Activated naive CD8-positive, alpha-beta T cell (primary cell): ENCODE data around the gene INSYN1.
A peak's percentile ranks its signal among the peaks of the same experiment; 100 is the strongest.
"Not testable (repeated sequence)": the region's sequence is repeated elsewhere in the genome, so short reads cannot be mapped to it uniquely, and the experiment has no call there.

Experiments
- H3K27ac Mint-ChIP-seq: one replicate; pipeline ENCODE4 v1.8.0; 2021; ENCODE audit warnings: mixed read lengths
- H3K27me3 Mint-ChIP-seq: one replicate; pipeline ENCODE4 v1.8.0; 2021; ENCODE audit warnings: mixed read lengths
- H3K36me3 Mint-ChIP-seq: one replicate; pipeline ENCODE4 v1.8.0; 2021; ENCODE audit warnings: mixed read lengths
- H3K4me1 Mint-ChIP-seq: one replicate; pipeline ENCODE4 v1.8.0; 2021; ENCODE audit warnings: low read depth, mixed read lengths
- H3K4me3 Mint-ChIP-seq: one replicate; pipeline ENCODE4 v1.8.0; 2021; ENCODE audit warnings: mild to moderate bottlenecking, mixed read lengths
- H3K9me3 Mint-ChIP-seq: one replicate; pipeline ENCODE4 v1.8.0; 2021; ENCODE audit warnings: low read depth, mixed read lengths

Gene INSYN1

DNA sequence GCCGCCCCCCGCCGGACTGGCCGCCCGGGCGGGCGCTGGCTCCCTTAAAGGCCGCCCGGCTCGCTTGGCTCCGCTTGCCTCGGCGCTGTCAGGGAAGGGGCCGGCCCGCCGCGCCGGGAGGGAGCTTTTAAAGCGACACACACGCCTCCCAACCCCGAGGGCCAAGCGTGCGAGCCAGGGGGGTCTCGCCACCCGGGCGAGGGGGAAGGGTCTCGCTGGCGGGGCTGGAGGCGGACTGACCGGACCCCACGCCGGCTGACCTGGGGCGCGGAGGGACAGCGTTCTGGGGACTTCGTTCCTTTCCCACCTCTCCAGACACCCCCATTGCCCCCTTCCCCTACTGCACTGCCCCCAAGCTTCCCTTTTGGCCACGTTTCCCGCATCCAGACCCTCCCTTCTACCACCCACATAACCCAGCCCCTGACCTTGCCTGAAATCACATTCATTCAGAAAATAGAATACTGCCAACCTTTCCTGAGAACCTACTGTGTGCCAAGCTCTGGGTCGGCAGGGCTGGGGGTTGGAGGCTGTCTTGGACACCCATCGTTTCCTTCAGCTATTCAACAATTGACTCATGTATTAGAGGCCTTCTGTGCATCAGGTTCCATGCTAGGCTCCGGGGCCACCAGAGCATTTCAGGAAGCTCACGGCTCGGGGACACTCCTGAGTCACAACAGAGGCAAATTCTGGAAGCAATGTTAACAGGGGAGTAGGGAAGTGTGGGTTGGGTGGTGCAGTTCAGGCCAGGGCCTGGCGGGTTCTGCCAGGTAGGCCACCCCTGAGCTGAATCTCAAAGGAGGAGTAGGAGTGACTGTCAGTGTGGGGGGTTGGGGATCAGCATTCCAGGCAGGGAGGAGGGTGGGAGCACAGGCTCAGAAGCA lies at the start of gene INSYN1:
Gene INSYN1, minus strand, starts transcription at position 102 of the 881 bp plus-strand sequence. CDS start 2,221 bp downstream, outside the sequence.
- peak within 1 kb of the TSS; percentile 41 for H3K4me3 Mint-ChIP-seq
- peaks cover 6% of the 10 kb centered on the region for H3K4me1 Mint-ChIP-seq
- H3K27me3 Mint-ChIP-seq = peaks cover 38% of the 10 kb centered on the region
- no peak within 1 kb of the TSS for H3K27ac Mint-ChIP-seq
- no peaks in the 10 kb centered on the region for H3K36me3 Mint-ChIP-seq
- no peaks in the 10 kb centered on the region for H3K9me3 Mint-ChIP-seq

DNA sequence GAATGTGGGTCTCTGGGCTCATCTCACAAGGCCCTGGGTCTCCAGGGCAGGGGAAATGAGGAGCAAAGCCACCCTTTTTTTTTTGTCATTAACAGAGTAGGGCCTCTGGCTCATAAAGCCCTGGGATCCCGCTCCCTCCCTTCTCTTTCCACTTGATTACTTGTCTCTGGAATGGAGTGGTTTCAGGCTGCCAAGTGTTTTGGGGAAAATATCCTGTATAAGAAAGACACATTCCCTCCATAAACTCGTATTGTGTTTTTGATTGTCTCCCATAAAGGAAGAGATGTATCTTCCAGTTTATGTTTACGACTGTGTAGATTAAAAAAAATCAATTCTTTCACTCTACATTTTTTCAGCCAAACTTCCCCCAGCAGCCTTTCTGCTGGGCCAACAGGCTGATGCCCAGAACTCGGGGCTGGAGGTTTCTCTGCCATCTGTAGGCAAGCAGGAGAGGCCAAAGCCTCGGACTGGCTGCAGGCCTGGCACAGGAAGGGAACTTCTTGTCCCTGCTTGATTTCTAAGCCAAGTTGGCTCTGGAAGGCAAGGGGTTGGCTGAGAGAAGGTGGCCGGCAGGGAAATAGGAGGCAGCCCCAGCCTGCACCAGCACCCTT lies 49.4 kb upstream of the INSYN1 start:
- Mint-ChIP-seq H3K36me3 (no peaks in the 10 kb centered on the region), H3K27ac (no peak overlapping the region), H3K4me3 (no peak overlapping the region), H3K27me3 (no peaks in the 10 kb centered on the region), H3K4me1 (no peaks in the 10 kb centered on the region), H3K9me3 (no peaks in the 10 kb centered on the region)

GRCh38 chr15:73800662-73801345 lies 47.7 kb upstream of the INSYN1 start:
- Mint-ChIP-seq H3K36me3 (no peaks in the 10 kb centered on the region), H3K27me3 (no peaks in the 10 kb centered on the region), H3K4me1 (no peaks in the 10 kb centered on the region), H3K4me3 (no peak overlapping the region), H3K27ac (no peak overlapping the region), H3K9me3 (no peaks in the 10 kb centered on the region)

DNA sequence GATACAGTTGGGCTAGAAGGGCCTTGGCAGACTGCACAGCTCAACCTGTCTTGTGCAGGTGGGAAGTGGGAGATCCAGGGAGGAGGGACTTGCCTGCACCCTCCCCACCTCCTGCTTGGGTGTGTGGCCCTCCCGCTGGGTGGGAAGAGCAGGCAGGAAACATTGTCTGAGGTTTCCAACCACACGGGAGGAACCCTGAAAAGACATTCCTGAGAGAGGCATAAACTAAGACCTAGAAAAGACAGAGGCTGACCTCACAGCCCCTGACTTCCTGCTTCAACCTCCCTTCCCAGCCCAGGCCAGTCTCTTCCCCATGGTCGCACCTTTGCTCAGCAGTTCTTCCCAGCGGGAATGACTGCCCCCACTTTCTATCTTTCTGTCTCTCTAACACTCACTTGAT lies 46.3 kb upstream of the INSYN1 start:
- Mint-ChIP-seq H3K4me1 (no peaks in the 10 kb centered on the region), H3K27ac (no peak overlapping the region), H3K9me3 (no peaks in the 10 kb centered on the region)

GRCh38 chr15:73797366-73798158 lies 44.4 kb upstream of the INSYN1 start:
- H3K27ac Mint-ChIP-seq = no peak overlapping the region
- no peaks in the 10 kb centered on the region for H3K27me3 Mint-ChIP-seq
- no peaks in the 10 kb centered on the region for H3K9me3 Mint-ChIP-seq
- H3K4me3 Mint-ChIP-seq = no peak overlapping the region
- no peaks in the 10 kb centered on the region for H3K36me3 Mint-ChIP-seq
- no peaks in the 10 kb centered on the region for H3K4me1 Mint-ChIP-seq

More for the DNA sequence above, 46.3 kb upstream of the INSYN1 start:
- H3K36me3 Mint-ChIP-seq = no peaks in the 10 kb centered on the region
- no peaks in the 10 kb centered on the region for H3K27me3 Mint-ChIP-seq
- H3K4me3 Mint-ChIP-seq = no peak overlapping the region

DNA sequence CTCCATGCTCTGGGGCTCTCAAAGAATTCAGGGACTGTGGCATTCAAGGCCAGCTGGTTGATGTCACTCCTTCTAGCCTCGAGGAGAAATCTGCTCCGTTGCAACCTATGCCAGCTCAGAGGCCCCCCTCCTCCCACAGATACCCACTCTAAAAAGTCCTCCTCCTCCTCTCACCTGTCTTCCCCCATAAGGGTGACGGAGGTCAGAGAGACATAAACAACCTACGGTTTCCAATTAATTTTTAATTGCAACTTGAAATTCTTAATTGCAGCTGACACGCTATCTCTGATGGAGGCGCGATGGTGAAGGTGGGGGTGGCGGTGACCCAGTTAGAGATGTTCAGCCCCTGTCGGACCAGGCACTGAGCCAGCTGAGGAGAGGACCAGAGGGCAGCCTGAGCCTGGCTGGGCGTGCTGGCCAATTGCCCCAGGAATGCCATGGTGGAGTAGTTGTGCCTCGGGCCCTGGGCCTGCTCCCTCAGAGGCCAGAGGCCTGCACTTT lies 43.2 kb upstream of the INSYN1 start:
- Mint-ChIP-seq H3K36me3 (no peaks in the 10 kb centered on the region), H3K4me1 (no peaks in the 10 kb centered on the region), H3K27ac (no peak overlapping the region), H3K9me3 (no peaks in the 10 kb centered on the region), H3K4me3 (no peak overlapping the region), H3K27me3 (no peaks in the 10 kb centered on the region)

DNA sequence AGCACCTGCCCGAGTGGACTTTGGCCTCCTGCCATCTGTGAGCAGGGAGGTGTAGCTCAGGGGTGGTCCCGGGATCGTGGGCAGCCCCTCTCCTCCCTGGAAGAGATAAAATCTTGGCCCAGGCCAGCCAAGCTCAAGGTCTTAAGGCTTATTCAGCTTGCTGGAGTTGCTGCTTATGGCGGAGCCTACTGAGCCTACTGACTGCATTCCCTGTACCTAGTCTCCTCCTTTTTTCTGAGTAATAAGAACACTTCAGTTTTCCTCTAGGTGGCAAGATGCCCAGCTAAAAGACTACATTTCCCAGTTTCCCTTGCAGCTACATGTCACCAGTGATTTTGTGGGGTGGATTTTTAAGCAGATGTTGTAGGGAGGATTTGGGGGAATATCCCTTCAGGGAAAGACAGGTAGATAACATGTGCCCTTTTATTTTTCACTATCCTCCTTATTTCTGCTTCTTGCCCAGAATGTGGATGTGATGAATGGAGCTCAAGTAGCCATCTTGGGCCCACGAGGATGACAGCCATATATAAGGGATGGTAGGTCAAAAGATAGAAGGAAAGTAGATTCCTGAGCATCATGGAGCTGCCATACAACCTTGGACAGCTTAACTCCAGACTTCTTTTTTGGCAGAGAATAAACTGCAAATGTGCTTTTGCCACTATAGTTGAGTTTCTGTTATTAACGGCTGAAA lies 41.4 kb upstream of the INSYN1 start:
- Mint-ChIP-seq H3K36me3 (no peaks in the 10 kb centered on the region), H3K4me3 (no peak overlapping the region), H3K9me3 (no peaks in the 10 kb centered on the region), H3K4me1 (no peaks in the 10 kb centered on the region), H3K27me3 (no peaks in the 10 kb centered on the region), H3K27ac (no peak overlapping the region)

- not testable (repeated sequence) for H3K27me3 Mint-ChIP-seq, H3K4me3 Mint-ChIP-seq, H3K9me3 Mint-ChIP-seq, H3K36me3 Mint-ChIP-seq, H3K4me1 Mint-ChIP-seq, H3K27ac Mint-ChIP-seq
These were observed 39.9 kb upstream of the INSYN1 start for GRCh38 chr15:73792899-73793541.

DNA sequence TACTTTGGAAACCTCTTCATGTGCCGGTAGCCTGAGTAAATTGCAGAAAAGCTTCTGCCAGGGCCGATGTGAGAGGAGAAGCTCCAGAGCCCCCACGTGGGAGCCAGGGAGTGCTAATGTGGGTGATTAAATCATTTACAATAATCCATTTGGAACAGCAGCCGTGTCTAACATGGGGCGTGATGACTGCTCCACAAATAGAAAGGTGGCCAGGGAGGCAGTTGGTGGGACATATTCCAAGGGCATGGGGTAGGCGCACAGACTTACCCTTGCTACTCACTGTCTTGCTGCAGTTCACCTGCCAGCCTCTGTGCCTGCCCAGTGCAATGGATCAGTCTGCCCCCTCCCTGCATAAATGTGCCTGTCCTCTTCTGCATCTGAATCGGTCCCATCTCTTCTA lies 39.3 kb upstream of the INSYN1 start:
- no peaks in the 10 kb centered on the region for H3K27me3 Mint-ChIP-seq
- no peaks in the 10 kb centered on the region for H3K4me1 Mint-ChIP-seq
- no peak overlapping the region for H3K27ac Mint-ChIP-seq
- H3K9me3 Mint-ChIP-seq = no peaks in the 10 kb centered on the region
- no peaks in the 10 kb centered on the region for H3K36me3 Mint-ChIP-seq
- H3K4me3 Mint-ChIP-seq = no peak overlapping the region

GRCh38 chr15:73789521-73790240 lies 36.5 kb upstream of the INSYN1 start:
- Mint-ChIP-seq H3K27ac (no peak overlapping the region), H3K9me3 (no peaks in the 10 kb centered on the region)

DNA sequence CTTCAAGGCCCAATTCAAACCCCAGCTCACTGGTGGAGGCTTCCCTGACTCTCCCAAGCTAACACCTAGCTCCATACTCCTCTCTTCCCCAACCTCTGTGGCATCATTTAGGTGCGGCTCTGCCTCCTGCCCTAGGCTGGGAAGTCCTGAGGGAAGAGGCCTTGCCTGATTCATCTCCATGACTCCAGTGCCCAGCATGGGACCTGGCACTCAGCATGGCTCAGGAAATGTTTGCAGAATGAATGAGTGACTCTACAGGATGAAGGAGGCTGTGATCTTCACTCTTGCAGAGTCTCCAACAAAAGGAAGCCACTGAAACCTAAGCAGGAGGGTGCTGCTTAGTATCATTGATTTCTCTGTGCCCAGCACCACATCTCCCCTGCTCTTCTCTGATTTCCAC lies 34.5 kb upstream of the INSYN1 start:
- Mint-ChIP-seq H3K9me3 (no peaks in the 10 kb centered on the region), H3K4me1 (no peaks in the 10 kb centered on the region), H3K36me3 (no peaks in the 10 kb centered on the region), H3K4me3 (no peak overlapping the region), H3K27me3 (no peaks in the 10 kb centered on the region), H3K27ac (no peak overlapping the region)

More at GRCh38 chr15:73789521-73790240, 36.5 kb upstream of the INSYN1 start:
- Mint-ChIP-seq H3K4me3 (no peak overlapping the region), H3K36me3 (no peaks in the 10 kb centered on the region), H3K4me1 (no peaks in the 10 kb centered on the region), H3K27me3 (no peaks in the 10 kb centered on the region)

GRCh38 chr15:73786538-73786937 lies 33.4 kb upstream of the INSYN1 start:
- Mint-ChIP-seq H3K4me3 (no peak overlapping the region), H3K4me1 (no peaks in the 10 kb centered on the region), H3K9me3 (no peaks in the 10 kb centered on the region), H3K27ac (no peak overlapping the region), H3K27me3 (no peaks in the 10 kb centered on the region), H3K36me3 (no peaks in the 10 kb centered on the region)

DNA sequence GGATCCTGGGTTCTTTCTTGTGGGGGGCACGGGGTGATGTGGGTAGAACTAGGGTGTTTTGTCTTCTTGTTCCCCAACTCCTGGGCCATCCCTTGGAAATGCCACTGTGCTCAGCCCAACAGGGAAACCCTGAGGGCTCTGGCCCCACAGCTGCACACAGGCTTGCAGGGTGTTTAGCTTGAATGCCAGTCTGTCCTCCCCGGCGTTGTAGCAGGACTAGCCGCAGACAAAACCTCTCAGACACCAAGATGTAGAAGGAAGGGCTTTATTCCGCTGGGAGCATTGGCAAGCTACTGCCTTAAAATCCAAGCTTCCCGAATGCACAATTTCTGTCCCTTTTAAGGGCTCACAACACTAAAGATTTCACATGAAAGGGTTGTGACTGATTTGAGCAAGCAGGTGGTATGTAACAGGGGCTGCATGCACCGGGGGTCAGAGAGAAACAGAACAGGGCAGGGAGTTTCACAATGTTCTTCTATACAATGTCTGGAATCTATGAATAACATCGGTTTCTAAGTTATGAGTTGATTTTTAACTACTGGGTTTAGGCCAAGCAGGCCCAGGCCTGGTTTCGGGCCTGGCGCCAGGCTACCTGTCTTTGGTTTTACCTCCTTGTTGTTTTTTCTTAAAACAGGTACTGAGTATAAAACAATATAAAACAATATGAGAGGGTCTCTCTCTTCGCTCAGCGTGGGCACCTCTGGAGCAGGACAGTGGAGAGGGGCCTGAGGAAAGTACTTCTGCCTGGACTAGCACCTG lies 32.3 kb upstream of the INSYN1 start:
- not testable (repeated sequence) for H3K36me3 Mint-ChIP-seq, H3K27me3 Mint-ChIP-seq, H3K27ac Mint-ChIP-seq, H3K4me1 Mint-ChIP-seq, H3K9me3 Mint-ChIP-seq, H3K4me3 Mint-ChIP-seq
